HG03378 (cell line): ENCODE measurements around the gene PSME3IP1.
A peak's percentile ranks its signal among the peaks of the same experiment; 100 is the strongest.

Source experiments
- ATAC-seq: cut with Tn5 transposase; IDR thresholded peaks from one replicate; pipeline ENCODE4 v1.9.1; 2021; ENCODE audit warnings: mild to moderate bottlenecking, moderate library complexity; ENCODE audit not compliant: unreplicated experiment

Gene PSME3IP1

DNA sequence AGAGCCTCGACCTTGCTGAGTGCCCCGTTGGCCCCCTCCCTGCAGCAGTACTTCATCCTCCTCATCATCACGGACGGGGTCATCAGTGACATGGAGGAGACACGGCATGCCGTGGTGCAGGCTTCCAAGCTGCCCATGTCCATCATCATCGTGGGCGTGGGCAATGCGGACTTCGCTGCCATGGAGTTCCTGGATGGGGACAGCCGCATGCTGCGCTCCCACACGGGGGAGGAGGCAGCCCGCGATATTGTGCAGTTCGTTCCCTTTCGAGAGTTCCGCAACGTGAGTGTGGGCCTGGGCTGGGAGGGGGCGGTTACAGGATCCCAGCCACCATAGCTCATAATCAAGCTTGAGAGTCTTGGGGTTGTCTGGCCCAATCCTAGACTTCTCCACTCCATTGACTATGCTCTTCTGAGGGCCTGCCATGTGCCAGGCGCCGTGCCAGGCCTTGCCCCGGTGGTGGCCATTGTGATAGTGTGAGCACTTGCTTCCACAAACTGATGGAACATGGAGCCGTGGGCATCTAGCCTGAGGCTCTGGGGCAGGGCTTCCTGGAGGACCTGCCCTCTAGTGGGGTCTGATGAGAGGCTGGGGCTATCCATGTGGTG is 39.7 kb downstream of the PSME3IP1 start:
- ATAC-seq = no peak

DNA sequence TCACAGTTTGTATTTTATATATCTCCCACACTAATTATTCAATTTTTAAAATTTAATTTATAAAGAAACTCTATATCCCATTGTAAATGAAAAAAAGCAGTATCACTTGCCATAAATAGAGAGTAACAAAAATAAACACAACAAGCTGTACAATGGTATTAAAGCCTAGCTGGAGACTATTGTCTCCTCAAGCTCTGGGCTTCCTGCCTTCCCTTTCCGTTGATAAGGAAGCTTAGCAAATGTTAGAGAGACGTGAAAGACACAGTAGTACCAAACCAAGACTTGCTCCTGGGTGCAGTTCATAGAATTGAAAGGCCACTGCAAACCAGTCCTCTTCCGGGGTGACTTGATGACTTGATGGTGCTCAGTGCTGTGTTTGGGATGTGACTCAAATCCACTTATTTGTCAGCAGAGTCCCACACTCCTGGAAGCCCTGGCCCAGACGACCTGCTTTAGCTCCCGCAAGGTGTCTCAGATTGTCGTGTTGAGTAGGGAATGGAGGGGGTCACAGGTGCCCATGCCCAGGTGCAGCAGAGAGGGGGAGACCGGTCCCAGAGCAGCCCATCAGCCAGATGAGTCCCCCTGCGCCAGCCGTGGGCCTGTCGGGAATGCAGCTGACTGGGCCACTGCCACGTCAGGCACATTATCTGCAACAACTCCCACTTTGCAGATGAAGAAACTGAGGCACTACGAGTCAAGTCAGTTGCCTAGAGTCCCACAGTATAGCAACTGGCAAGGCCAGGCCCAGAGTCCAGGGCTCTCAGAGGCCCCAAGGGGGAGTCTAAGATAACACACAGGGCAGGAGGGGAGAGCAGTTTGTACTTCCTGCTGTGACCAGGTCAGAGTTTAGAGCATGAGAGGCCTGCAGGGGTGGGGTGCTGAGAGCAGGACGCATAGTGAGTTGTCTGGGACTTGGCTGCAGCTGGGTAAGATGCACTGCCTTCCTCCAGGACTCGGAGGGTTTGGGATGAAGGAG is 40.5 kb downstream of the PSME3IP1 start:
- ATAC-seq = no peak

DNA sequence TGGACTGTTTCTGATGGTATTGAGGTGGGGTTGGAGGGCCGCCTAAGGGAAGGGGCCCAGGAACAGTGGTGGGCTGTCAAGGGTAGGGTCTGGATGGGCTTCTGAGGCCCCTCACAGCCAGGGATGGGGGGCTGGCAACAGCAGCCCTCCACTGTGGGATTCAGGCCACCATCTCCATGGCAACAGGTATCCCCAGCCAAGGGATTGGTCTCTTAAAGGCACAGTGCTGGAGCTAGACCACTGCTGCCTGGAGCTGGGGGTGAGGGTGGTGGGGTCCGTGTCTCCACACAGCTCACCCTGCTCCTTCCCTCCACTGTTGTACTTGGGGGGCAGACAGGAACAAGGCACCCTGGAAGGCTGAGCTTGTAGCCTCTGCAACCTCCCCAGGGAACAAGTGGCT is 41.8 kb downstream of the PSME3IP1 start:
- no peak for ATAC-seq

DNA sequence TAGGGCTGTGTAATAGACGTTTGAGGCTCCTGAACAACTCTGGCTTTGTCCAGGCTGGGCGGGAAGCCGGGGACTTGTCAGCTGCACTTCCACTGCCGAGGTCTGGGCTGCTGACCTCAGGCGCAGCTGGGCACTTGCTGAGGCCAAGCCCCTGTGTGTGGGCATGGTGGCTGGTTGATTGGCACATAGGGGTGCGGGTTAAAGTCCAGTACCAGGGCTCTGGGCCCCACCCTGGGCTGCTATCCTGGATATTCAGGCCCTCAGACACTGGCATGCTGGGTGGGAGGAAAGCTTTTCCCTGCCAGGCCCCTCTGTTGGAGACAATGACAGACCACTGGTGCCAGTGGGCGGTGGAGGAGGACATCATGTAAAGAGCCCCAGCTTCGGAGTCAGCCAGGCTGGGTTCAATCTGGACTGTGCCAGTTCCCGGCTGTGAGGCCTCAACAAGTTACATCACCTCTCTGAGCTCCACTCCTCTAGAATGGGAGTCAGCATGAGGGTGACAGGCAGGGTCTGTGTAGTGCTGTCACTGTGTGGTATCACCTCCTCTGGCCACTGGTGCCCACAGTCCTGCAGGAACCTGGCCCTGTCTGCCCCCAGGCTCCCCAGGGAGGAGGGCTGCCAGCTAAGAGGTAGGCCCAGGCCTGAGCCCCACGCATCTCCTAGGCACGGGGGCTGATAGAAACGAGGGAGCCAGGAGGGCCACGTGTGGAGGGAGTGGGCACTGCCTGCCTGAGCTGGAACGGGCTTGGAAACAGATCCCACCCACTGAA is 42.5 kb downstream of the PSME3IP1 start:
- ATAC-seq = no peak

DNA sequence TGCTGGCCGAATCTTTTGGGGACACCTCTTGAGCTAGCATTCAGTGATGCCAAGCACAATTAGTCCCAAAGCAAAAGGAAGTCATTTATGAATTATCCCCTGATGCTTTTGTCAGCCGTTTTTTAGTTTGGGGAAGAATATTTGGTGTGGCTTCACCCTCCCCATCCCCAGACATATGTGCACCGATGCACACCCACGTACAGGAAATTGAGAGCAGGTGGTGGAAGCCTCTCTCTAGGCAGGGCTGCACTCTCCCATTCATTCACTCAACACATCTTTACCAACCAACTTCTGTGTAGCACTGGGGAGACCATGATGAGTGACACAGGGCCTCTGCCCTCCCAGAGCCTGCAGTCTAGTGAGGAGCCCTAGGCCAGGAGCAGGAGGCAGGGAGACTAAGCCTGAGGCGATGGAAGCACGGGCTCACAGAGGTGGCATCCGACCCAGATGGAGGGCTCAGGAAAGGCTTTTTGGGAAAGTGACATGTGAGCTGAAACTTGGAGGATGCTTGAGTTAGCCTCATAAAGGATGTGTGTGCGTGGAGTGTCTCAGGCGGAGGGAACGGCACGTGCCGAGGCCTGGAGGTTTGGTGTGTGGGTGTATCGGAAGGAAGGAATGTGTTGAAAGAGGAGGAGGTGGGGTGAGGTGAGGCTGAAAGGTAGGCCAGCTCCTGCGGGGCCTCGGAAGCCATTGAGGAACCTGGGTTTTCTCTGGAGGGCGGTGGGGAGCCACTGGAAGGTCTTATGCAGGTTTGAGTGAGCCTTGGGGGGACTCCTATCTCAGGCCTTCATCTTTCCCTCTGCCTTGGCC is 43.8 kb downstream of the PSME3IP1 start:
- ATAC-seq = peak; percentile 62

DNA sequence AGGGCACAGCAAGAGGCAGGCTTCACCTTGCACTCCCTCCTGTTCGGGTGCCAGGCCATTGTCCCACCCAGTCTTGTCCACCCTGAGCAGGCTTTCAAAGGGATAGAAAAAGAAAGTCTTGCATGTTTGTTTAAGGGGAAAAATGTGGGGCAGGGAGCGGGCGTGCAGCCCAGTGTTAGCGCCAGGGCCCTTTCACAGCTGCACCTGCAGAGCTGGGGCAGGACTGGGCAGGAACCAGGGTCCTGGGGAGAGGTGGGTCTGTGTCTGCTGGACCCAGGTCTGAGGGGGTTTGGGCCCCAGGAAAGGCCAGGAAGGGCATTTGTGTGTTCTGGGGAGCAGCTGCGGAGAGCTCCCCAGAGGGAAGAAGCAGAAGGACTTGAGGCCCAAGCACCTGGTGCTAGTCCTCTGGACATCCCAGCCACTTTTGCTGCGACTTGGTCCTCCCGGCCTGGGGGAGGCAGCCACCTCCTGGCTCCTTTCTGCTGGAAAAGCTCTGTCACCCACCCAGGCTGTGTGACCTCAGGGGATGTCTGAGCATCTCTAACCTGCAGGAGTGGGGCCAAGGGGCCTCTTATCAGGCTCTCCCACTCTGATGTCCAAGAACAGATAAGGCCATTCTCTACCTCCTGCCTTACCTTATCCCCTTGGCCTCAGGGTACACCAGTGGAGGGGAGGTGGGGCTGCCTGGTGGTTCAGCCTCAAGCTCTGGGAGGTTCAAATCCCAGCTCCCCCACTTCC is 44.7 kb downstream of the PSME3IP1 start:
- no peak for ATAC-seq

DNA sequence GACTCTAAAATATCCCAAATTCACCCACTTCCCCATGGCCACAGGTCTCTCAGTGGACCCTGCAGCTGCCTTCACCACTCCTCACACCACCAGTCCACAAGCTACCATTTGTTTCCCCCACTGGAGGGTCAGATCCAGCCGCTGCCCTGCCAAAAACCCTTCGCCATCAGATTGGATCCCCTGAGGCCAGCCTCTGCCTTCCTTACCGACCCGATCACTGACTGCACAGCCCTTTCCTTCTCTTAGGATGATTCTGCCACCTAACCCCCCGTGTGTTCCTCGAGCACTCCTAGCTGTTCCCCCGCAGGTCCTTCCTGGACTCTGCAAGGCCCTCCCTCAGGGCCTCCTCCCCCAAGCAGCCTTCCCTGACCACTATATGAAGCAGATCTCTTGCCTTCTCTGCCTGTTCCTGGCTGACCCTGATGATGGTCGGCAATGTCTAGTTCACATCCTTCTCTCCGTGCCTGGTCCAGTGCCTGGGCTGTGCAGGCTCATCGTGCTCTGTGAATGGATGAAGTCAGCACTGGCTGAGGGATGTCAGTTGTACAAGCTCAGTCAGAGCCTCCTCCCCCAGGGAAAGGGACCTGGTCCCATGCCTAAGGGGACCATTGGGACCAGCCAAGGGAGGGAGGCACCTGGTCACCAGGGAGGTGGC is 47.4 kb downstream of the PSME3IP1 start:
- ATAC-seq = no peak

DNA sequence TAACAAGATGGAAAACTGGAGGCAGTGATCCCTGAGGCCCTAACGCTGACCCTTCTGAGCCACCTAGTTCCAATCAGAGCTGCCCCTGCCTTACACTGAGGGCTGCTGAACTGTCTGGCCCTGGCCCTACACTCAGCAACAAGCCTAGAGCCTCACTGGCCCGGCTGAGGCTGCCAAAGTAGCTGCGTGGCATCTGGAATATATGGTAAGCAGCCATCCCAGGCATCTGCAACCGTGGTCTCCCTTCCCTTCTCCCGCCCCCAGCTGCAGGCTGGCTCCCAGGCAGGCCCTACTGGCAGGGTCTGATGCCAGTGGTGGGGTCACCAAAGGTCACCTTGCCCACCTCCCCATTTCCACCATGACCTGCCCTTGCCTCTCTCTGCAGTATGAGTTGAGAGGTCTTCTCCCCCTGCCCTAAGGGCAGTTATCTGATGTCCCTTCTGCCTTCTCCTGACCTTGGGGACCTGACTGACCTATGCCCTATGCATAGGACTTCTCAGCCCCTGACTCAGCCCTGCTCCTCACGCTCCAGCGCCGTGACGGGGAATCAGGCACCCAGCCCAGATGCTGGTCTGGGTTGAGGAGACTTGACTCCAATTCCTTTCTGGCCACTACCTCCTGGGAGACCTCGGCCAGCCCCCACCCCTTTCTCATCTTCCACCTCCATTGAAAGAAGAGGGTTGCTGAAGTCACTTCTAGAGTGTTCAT is 48.1 kb downstream of the PSME3IP1 start:
- ATAC-seq = no peak

DNA sequence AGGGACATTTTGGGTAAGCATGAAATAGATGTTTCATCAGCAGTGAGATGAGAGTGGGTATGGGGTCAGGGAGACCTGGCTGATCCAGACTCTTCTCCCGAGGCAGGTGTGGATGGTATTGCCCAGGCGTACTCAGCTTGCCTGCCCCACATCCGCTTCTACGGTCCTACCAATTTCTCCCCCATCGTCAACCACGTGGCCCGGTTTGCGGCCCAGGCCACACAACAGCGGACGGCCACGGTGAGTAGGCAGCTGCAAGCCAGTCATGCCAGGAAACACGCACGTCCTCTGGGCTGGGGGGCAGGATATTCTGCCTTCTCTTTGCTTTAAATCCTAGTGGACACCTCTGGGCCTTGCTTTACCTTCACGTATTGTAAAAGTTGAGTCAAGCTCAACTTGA is 48.8 kb downstream of the PSME3IP1 start:
- no peak for ATAC-seq

DNA sequence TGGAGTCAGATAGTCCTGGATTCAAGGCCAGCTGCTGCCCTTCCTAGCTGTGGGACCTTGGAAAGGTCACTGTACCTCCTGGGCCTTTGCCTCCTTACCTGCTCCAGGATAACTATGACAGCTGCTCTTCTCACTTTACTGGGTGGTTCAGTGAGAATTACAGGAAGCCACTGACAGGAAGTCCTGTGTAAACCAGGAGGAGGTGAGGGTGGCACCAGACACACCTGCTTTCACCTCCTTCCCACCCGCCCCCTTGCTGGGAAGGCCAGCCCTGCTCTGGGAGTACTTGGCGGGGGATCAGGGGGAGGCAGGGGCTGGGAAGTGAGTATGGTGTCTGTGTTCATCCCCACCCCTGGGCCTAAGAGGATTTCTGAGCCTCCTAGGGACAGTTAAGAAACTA is 50.9 kb downstream of the PSME3IP1 start:
- ATAC-seq = no peak

DNA sequence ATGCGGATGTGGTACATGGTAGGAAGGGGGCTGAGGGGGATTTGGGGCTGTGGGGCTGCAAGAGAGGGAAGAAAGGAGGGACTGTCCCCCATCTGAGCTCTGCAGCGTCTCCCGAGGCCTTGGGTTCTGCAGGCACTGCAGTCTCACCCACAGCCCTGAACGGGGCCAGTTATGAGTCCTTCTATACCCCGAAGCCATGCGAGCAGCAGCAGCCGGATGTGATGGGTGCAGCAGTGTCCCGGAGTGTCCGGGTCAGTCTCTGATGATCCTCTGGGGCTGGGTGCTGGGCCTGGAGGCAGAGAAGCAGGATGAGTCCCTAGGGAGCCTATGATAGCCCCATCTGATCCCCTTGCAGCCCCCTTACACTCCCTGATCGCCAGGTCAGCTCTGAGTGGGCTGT is 52.0 kb downstream of the PSME3IP1 start:
- no peak for ATAC-seq

DNA sequence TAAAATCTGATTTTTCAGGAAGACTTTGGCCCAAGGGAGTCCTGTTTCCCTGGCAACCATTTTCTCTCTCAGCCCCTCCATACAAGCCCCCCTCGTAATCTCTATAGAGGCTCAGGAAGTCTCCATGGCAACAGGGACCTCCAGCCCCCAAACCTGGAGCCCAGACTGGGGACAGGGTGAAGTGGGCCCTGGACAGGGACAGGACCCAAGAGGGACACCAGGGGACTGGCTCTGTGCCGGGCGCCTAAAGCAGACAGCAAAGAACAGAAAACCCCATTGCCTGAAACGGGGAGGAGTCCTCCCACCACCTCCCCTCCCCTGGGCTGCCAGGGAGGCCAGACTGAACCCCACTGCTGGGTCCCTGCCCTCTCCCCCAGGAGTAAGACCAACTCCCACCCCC is 52.8 kb downstream of the PSME3IP1 start:
- ATAC-seq = no peak

DNA sequence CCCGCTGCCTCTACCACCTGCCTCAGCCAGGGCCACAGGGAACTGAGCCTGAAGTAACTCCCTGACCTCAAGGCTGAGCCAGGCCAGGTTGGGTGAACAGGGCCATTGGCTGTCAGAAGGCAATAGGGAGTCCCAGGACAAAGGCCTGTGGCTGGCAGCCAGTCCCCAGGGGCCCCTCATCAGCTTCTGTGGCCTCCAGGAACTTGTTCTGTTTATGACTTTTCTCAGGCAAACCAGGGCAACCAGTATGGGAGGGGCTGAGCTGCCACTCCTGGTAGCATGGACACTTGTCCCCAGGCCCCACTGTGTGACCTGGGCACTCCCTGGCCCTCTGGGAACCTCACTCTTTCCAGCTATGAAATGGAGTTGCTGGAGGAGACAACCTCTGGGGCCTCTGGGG is 53.4 kb downstream of the PSME3IP1 start:
- ATAC-seq = no peak

DNA sequence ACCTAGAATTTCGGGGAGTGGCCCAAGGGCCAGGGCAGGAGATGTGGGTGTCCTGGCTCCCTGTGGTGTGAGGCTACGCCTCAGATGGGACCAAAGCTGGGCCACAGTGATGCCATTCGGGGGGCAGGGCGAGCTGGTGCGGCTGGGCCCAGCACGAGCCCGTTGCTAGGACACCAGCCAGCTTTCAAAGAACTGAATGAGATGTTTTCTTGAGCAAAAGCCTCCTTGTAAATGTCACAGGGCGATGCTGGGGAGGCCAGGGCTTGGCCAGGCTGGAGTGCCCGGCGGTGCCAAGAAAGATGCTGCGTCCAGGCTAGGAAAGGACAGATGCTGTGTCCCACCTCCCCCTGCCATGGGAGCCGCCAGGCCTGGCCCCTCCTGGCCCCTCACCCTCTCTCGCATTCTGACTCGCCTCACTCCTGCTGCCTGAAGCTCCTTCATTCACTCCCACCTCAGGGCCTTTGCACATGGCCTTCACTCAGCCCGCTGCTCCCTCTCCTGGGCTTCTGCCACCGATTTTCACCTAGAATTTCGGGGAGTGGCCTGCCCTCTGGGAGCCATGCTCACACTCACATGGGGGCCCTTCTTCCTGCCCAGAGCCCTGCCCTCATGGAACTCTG is 54.4 kb downstream of the PSME3IP1 start:
- ATAC-seq = no peak

DNA sequence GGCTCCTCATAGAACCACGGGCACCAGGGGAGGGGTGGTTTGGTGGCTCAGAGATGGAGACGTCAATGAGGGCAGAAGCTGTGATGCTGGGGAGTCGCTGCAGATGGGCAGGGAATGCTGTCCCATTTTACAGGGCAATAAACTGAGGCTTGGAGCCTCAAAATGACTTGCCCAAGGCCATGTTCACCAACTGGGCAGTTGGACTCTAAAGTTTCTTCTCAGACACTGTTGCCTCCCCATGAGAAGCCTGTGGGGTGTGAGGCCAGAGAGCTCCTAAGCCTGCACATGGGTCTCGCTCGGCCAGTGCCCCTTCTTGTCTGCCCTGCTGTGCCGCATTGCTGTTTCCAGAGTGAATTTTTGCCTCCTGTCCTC is 54.9 kb downstream of the PSME3IP1 start:
- ATAC-seq = no peak

DNA sequence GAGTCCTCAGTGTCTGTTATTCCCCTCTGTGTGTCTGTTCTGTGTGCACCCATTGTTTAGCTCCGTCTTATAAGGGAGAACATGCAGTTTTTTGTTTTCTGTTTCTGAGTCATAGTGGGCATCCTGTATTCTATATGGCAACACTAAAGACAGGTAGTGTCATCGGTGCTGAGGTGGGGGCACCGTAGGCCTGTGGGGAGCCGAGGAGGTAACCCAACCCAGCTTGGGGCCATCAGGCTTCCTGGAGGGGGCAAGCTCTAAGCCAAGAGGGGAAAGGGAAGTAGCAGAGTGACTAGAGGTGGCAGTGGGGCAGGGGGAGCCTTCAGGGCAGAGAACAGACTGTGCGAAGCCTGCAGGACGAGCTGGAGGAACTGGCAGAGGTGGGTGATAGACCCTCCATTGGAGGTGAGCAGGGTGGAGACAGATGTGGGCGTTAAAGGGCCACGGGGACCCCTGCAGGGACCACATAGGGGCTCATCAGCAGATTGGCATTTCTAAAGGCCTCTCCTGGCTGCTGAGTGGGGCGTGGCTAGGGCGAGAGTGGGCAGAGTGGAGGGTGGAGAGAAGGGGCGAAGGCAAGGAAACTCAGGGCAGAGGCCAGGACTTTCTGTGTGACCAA is 57.0 kb downstream of the PSME3IP1 start:
- ATAC-seq = no peak

DNA sequence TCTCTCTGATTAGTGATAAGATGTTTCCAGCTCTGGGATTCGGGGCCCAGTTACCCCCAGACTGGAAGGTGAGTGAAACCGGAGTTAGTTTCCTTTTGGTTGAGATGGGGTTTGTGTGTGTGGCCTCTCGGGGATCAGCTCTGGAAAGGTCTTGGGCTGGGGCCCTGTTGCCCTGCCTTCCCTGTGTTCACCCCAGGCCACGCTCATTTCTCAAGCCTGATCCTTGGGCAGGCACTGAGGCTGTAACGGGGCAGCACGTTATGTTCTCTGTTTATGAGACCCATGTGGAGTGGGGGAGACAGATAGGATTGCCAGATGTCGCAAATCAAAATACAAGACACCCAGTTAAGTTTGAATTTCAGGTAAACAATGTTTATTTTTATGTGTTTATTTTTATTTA is 58.0 kb downstream of the PSME3IP1 start:
- no peak for ATAC-seq
